RWPE2 (cell line): Measurements from ENCODE around the gene TECTA.

ENCODE experiments used
- ATAC-seq: fragments of 200-7000 bp; cut with Tn5 transposase; 3 replicates; pipeline ENCODE4 v1.9.1; 2021; ENCODE audit warnings: low read depth
- DNase-seq: peaks from one replicate; pipeline ENCODE4 v3.0.0-alpha.2; 2020; ENCODE audit warnings: low spot score
- H3K27ac ChIP-seq: fragments of 450-650 bp; 2 replicates; pipeline ENCODE4 v1.5.1; 2017; ENCODE audit warnings: mild to moderate bottlenecking; ENCODE audit not compliant: poor library complexity, severe bottlenecking
- H3K27me3 ChIP-seq: fragments of 250-450 bp; sonication (Bioruptor Pico); 2 replicates; pipeline ENCODE4 v1.5.1; 2021; ENCODE audit warnings: mild to moderate bottlenecking, moderate library complexity; ENCODE audit not compliant: insufficient read depth, poor library complexity, severe bottlenecking
- H3K36me3 ChIP-seq: fragments of 250-450 bp; sonication (Bioruptor Pico); 2 replicates; pipeline ENCODE4 v1.5.1; 2020; ENCODE audit warnings: low read depth, mild to moderate bottlenecking, moderate library complexity
- H3K4me1 ChIP-seq: fragments of 250-450 bp; sonication (Bioruptor Pico); 2 replicates; pipeline ENCODE4 v1.5.1; 2021; ENCODE audit warnings: mild to moderate bottlenecking, moderate library complexity; ENCODE audit not compliant: insufficient read depth, poor library complexity, severe bottlenecking
- H3K4me3 ChIP-seq: fragments of 250-450 bp; sonication (Bioruptor Pico); 2 replicates; pipeline ENCODE4 v1.5.1; 2021; ENCODE audit warnings: mild to moderate bottlenecking, moderate library complexity; ENCODE audit not compliant: severe bottlenecking
- H3K9me3 ChIP-seq: fragments of 250-450 bp; sonication (Bioruptor Pico); 2 replicates; pipeline ENCODE4 v1.5.1; 2021; ENCODE audit warnings: mild to moderate bottlenecking, moderate library complexity; ENCODE audit not compliant: severe bottlenecking
- TF ChIP-seq, protein P1 (sequence below): fragments of 450-650 bp; IDR thresholded peaks from one replicate; pipeline ENCODE4 v1.5.1; 2017; ENCODE audit warnings: mild to moderate bottlenecking, moderate library complexity; ENCODE audit not compliant: poor library complexity, severe bottlenecking

Gene TECTA

DNA sequence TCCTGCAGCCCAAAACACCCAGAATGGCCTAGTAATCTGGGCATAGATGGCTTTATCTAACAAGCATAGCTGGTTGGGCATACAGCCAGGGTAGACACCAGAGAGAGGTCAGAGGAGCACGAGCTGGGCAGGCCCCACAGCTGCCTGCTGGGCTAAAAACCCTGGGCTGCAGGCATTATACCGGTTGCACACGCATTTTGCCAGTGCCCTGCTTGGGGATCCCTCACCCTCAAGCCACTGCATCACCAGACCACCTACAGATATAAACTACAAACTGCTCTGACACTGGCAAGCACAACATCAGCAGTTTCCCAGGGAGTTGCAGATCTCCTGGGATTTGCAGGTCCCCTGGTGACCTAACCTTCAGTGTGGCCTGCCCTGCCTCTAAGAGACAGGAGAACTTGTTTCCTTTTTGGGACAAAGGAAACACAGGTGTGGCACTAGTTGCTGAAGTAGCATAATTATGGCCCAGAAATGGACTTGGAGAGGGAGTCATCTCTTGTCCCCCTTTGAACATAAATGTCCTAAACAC lies 112.4 kb downstream of the TECTA start:
- H3K4me1 ChIP-seq = no peaks in the 10 kb centered on the region
- H3K9me3 ChIP-seq = no peaks in the 10 kb centered on the region
- TF ChIP-seq, protein P1, sequence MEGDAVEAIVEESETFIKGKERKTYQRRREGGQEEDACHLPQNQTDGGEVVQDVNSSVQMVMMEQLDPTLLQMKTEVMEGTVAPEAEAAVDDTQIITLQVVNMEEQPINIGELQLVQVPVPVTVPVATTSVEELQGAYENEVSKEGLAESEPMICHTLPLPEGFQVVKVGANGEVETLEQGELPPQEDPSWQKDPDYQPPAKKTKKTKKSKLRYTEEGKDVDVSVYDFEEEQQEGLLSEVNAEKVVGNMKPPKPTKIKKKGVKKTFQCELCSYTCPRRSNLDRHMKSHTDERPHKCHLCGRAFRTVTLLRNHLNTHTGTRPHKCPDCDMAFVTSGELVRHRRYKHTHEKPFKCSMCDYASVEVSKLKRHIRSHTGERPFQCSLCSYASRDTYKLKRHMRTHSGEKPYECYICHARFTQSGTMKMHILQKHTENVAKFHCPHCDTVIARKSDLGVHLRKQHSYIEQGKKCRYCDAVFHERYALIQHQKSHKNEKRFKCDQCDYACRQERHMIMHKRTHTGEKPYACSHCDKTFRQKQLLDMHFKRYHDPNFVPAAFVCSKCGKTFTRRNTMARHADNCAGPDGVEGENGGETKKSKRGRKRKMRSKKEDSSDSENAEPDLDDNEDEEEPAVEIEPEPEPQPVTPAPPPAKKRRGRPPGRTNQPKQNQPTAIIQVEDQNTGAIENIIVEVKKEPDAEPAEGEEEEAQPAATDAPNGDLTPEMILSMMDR = no peak
- no peaks in the 10 kb centered on the region for H3K27me3 ChIP-seq
- no peaks in the 10 kb centered on the region for H3K36me3 ChIP-seq
- no peak overlapping the region for H3K27ac ChIP-seq
- H3K4me3 ChIP-seq = no peak overlapping the region
- DNase-seq (no peak), ATAC-seq (no peak)

DNA sequence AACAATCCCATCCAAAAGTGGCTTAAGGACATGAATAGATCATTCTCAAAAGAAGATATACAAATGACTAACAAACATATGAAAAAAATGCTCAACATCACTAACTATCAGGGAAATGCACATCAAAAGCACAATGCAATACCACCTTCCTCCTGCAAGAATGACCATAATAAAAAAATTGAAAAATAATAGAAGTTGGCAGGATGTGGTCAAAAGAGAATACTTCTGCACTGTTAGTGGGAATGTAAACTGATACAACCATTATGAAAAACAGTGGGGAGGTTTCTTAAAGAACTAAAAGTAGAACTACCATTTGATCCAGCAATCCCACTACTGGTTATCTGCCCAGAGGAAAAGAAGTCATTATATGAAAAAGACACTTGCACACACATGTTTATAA lies 113.8 kb downstream of the TECTA start:
- ATAC-seq (no peak), DNase-seq (no peak)
- TF ChIP-seq, protein P1 = no peak
- H3K4me1 ChIP-seq = no peaks in the 10 kb centered on the region
- H3K36me3 ChIP-seq = no peaks in the 10 kb centered on the region
- no peaks in the 10 kb centered on the region for H3K9me3 ChIP-seq
- no peak overlapping the region for H3K27ac ChIP-seq
- H3K27me3 ChIP-seq = no peaks in the 10 kb centered on the region
- H3K4me3 ChIP-seq = no peak overlapping the region

DNA sequence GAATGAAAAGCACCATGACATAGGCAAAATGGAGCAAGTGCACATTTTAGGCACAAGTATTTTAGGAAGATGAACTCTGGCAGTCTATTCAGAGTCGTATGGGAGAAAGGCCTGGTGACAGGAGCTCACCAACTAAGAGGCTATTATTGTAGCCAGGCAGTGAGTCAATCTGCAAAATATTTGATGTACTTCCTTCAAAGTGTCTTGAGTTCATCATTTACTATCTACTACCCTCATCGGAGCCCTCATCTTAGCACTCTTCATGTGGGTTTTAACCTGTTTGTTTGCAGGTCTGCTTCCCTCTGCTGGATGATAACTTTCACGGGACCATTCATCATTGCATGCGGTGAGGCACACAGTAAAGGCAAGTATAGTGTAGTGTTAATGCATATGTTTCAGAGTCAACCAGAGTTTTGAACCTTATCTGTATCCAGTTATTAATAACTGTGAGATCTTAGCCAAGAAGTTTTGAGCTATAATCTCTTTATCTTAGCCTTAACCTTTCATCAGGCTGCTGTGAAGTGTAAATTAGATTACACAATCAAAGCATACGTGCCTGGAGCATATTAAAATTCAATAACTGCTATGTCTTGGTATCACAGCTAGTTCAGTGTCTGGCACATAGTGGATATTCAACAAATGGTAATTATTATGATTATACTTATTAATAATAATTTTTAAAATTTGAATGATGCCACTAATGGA lies 120.6 kb downstream of the TECTA start:
- no peaks in the 10 kb centered on the region for H3K36me3 ChIP-seq
- no peaks in the 10 kb centered on the region for H3K4me1 ChIP-seq
- no peaks in the 10 kb centered on the region for H3K27me3 ChIP-seq
- no peaks in the 10 kb centered on the region for H3K9me3 ChIP-seq
- TF ChIP-seq, protein P1 = no peak
- no peak overlapping the region for H3K4me3 ChIP-seq
- DNase-seq = no peak
- no peak for ATAC-seq
- no peak overlapping the region for H3K27ac ChIP-seq

DNA sequence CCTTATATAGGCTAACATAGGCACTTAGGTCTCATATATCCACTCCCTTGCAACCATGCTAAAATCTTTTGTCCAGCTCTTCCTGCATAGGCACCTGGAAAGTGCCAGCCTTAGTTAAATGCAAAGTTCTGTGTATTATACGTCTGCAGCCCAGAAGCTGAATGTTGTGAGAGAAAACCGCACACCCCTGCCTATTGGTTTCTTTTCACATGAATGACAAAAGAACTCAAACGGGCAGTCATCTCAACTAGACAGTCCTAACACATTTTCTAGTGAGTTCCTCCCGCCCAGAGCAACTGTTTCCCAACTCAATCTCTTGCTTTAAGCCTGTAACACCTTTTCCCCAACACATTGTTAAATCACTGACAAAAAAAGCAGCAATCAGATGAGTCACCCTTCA lies 122.1 kb downstream of the TECTA start:
- ATAC-seq = no peak
- Histone ChIP-seq H3K4me3 (no peak overlapping the region), H3K27me3 (no peaks in the 10 kb centered on the region), H3K9me3 (no peaks in the 10 kb centered on the region), H3K36me3 (no peaks in the 10 kb centered on the region), H3K4me1 (no peaks in the 10 kb centered on the region), H3K27ac (no peak overlapping the region)
- TF ChIP-seq, protein P1 = no peak
- no peak for DNase-seq

DNA sequence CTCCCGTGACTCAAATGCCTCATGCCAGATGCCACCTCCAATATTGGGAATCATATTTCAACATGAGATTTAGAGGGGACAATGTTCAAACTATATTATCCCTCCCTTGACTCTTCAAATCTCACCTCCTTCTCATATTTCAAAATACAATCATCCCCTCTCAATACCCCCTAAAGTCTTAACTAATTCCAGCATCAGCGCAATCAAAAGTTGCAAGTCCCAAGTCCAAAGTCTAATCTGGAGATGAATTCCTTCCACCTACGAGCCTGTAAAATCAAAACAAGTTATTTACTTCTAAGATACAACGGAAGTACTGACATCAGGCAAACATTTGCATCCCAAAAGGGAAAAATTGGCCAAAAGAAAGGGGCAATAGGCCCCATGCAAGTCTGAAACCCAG lies 124.3 kb downstream of the TECTA start:
- no peak overlapping the region for H3K4me3 ChIP-seq
- H3K27ac ChIP-seq = no peak overlapping the region
- TF ChIP-seq, protein P1 = no peak
- H3K27me3 ChIP-seq = peaks cover 8% of the 10 kb centered on the region
- H3K4me1 ChIP-seq = no peaks in the 10 kb centered on the region
- ATAC-seq (no peak), DNase-seq (no peak)
- no peaks in the 10 kb centered on the region for H3K9me3 ChIP-seq
- no peaks in the 10 kb centered on the region for H3K36me3 ChIP-seq
